Astrocyte (in vitro differentiated cells and primary cell): ENCODE measurements around the gene EHD4. TPM values are rescaled to one million over a fixed set of nuclear protein-coding genes. Genes with fewer than 3 reads are reported as not detected.

ENCODE experiments used
- DNase-seq: peaks from one replicate; pipeline ENCODE4 v3.0.0-alpha.2; 2010; ENCODE audit warnings: low read depth
- FAIRE-seq: peaks from 2 replicates; lab custom pipeline; 2011; peaks lifted over from hg19 to GRCh38; lab: Jason Lieb, UNC
- H2AFZ ChIP-seq: 2 replicates; pipeline ENCODE4 v1.6.0; 2012; ENCODE audit warnings: low read depth, low read length, inconsistent platforms
- H3K27ac ChIP-seq: 2 replicates; pipeline ENCODE4 v1.5.1; 2011; ENCODE audit warnings: low read depth, low read length, inconsistent platforms
- H3K27me3 ChIP-seq: 2 replicates; pipeline ENCODE4 v1.6.0; 2011; ENCODE audit warnings: low read length, inconsistent platforms; ENCODE audit not compliant: insufficient read depth
- H3K36me3 ChIP-seq: 2 replicates; pipeline ENCODE4 v1.5.1; 2011; ENCODE audit warnings: low read length, inconsistent platforms; ENCODE audit not compliant: insufficient read depth
- H3K4me1 ChIP-seq: 2 replicates; pipeline ENCODE4 v1.5.1; 2011; ENCODE audit warnings: low read length, inconsistent platforms; ENCODE audit not compliant: insufficient read depth
- H3K4me2 ChIP-seq: 2 replicates; pipeline ENCODE4 v1.6.0; 2012; ENCODE audit warnings: low read length, inconsistent platforms
- H3K4me3 ChIP-seq: 2 replicates; pipeline ENCODE4 v1.5.1; 2011; ENCODE audit warnings: low read depth, mild to moderate bottlenecking, low read length, inconsistent platforms; ENCODE audit not compliant: insufficient read depth
- H3K79me2 ChIP-seq: 2 replicates; pipeline ENCODE4 v1.6.0; 2012; ENCODE audit warnings: mild to moderate bottlenecking, low read length, inconsistent platforms; ENCODE audit not compliant: insufficient read depth
- H3K9ac ChIP-seq: 2 replicates; pipeline ENCODE4 v1.6.0; 2012; ENCODE audit warnings: mild to moderate bottlenecking, low read length, inconsistent platforms
- H3K9me3 ChIP-seq: 2 replicates; pipeline ENCODE4 v1.5.1; 2012; ENCODE audit warnings: low read depth, mild to moderate bottlenecking, low read length, inconsistent platforms; ENCODE audit not compliant: insufficient read depth
- H4K20me1 ChIP-seq: 2 replicates; pipeline ENCODE4 v1.6.0; 2012; ENCODE audit warnings: low read length, inconsistent platforms; ENCODE audit not compliant: insufficient read depth
- H3K27ac Mint-ChIP-seq: one replicate; pipeline ENCODE4 v1.8.0; 2021; ENCODE audit warnings: mild to moderate bottlenecking, mixed read lengths; ENCODE audit not compliant: unreplicated experiment
- H3K27me3 Mint-ChIP-seq: one replicate; pipeline ENCODE4 v1.8.0; 2021; ENCODE audit warnings: low read depth, mixed read lengths; ENCODE audit not compliant: unreplicated experiment
- H3K36me3 Mint-ChIP-seq: one replicate; pipeline ENCODE4 v1.8.0; 2021; ENCODE audit warnings: low read depth, mixed read lengths; ENCODE audit not compliant: unreplicated experiment
- H3K4me1 Mint-ChIP-seq: one replicate; pipeline ENCODE4 v1.8.0; 2021; ENCODE audit warnings: low read depth, mixed read lengths; ENCODE audit not compliant: unreplicated experiment
- H3K4me3 Mint-ChIP-seq: one replicate; pipeline ENCODE4 v1.8.0; 2021; ENCODE audit warnings: mild to moderate bottlenecking, moderate library complexity, mixed read lengths; ENCODE audit not compliant: unreplicated experiment
- H3K9me3 Mint-ChIP-seq: one replicate; pipeline ENCODE4 v1.8.0; 2021; ENCODE audit warnings: mild to moderate bottlenecking, mixed read lengths; ENCODE audit not compliant: unreplicated experiment
- CTCF ChIP-seq: IDR thresholded peaks from 2 replicates; pipeline ENCODE4 v1.5.1; 2011; ENCODE audit warnings: low read depth, mild to moderate bottlenecking, inconsistent platforms, low read length, moderate library complexity; ENCODE audit not compliant: insufficient read depth
- EZH2 ChIP-seq: IDR thresholded peaks from 2 replicates; pipeline ENCODE4 v1.6.1; 2012; ENCODE audit warnings: mild to moderate bottlenecking, low read length, inconsistent platforms; ENCODE audit not compliant: insufficient read depth
- total RNA-seq: library from RNA; stranded (reverse); gene quantifications from 2 replicates; pipeline ENCODE4 v1.2.1, GENCODE V29; 2021

Gene EHD4
- total RNA-seq, 1 donor from 2014 or later, result 46.4 TPM

- H3K4me3 ChIP-seq, result no peak overlapping the region
- H3K36me3 ChIP-seq, result peaks cover 27% of the 10 kb centered on the region
- peaks cover 11% of the 10 kb centered on the region for H3K4me1 Mint-ChIP-seq
- FAIRE-seq (no peak), DNase-seq (no peak)
- H3K27me3 Mint-ChIP-seq, result no peaks in the 10 kb centered on the region
- no peaks in the 10 kb centered on the region for H3K4me1 ChIP-seq
- peaks cover 5% of the 10 kb centered on the region for H3K9me3 ChIP-seq
- H3K4me2 ChIP-seq, result no peak overlapping the region
- peaks cover 25% of the 10 kb centered on the region for H3K36me3 Mint-ChIP-seq
- H3K27ac ChIP-seq, result no peak overlapping the region
- H2AFZ ChIP-seq, result no peak overlapping the region
- H3K27ac Mint-ChIP-seq, result no peak overlapping the region
- TF ChIP-seq CTCF (no peak), EZH2 (no peak)
- H3K79me2 ChIP-seq, result no peaks in the 10 kb centered on the region
- H4K20me1 ChIP-seq, result peaks cover 47% of the 10 kb centered on the region
- no peaks in the 10 kb centered on the region for H3K9me3 Mint-ChIP-seq
- no peak overlapping the region for H3K9ac ChIP-seq
- no peak overlapping the region for H3K4me3 Mint-ChIP-seq
- H3K27me3 ChIP-seq, result no peaks in the 10 kb centered on the region
These were observed 65.7 kb downstream of the EHD4 start for GRCh38 chr15:41906608-41907007.

GRCh38 chr15:41905036-41905793 is 67.1 kb downstream of the EHD4 start:
- no peak overlapping the region for H3K4me3 Mint-ChIP-seq
- TF ChIP-seq CTCF (no peak), EZH2 (no peak)
- no peak overlapping the region for H3K4me3 ChIP-seq
- no peaks in the 10 kb centered on the region for H3K27me3 Mint-ChIP-seq
- H3K9me3 ChIP-seq, result peaks cover 5% of the 10 kb centered on the region
- no peak overlapping the region for H3K4me2 ChIP-seq
- FAIRE-seq (no peak), DNase-seq (no peak)
- no peak overlapping the region for H3K9ac ChIP-seq
- H3K9me3 Mint-ChIP-seq, result no peaks in the 10 kb centered on the region
- H3K36me3 Mint-ChIP-seq, result peaks cover 33% of the 10 kb centered on the region
- no peaks in the 10 kb centered on the region for H3K27me3 ChIP-seq
- no peaks in the 10 kb centered on the region for H3K79me2 ChIP-seq
- H3K4me1 Mint-ChIP-seq, result peaks cover 11% of the 10 kb centered on the region
- no peak overlapping the region for H3K27ac Mint-ChIP-seq
- H3K27ac ChIP-seq, result no peak overlapping the region
- peaks cover 42% of the 10 kb centered on the region for H4K20me1 ChIP-seq
- no peaks in the 10 kb centered on the region for H3K4me1 ChIP-seq
- H3K36me3 ChIP-seq, result peaks cover 22% of the 10 kb centered on the region
- no peak overlapping the region for H2AFZ ChIP-seq

GRCh38 chr15:41904541-41905005 is 67.8 kb downstream of the EHD4 start:
- FAIRE-seq, result peak; percentile 71
- Histone ChIP-seq H3K4me2 (no peak overlapping the region), H2AFZ (no peak overlapping the region), H3K4me1 (no peaks in the 10 kb centered on the region), H4K20me1 (peaks cover 42% of the 10 kb centered on the region), H3K27ac (no peak overlapping the region), H3K27me3 (no peaks in the 10 kb centered on the region), H3K79me2 (no peaks in the 10 kb centered on the region), H3K4me3 (no peak overlapping the region), H3K9ac (no peak overlapping the region), H3K36me3 (peaks cover 25% of the 10 kb centered on the region), H3K9me3 (peaks cover 5% of the 10 kb centered on the region)
- H3K4me3 Mint-ChIP-seq, result no peak overlapping the region
- no peaks in the 10 kb centered on the region for H3K27me3 Mint-ChIP-seq
- no peaks in the 10 kb centered on the region for H3K9me3 Mint-ChIP-seq
- TF ChIP-seq EZH2 (no peak), CTCF (peak; percentile 91)
- peaks cover 11% of the 10 kb centered on the region for H3K4me1 Mint-ChIP-seq
- DNase-seq, result no peak
- no peak overlapping the region for H3K27ac Mint-ChIP-seq
- H3K36me3 Mint-ChIP-seq, result peaks cover 31% of the 10 kb centered on the region
